H1 (cell line): ENCODE results near the gene AMOTL2. TPM values are rescaled to one million over a fixed set of nuclear protein-coding genes. Genes with fewer than 3 reads are reported as not detected.

Experiments used
- CTCF ChIA-PET: fragments of 300-600 bp; sonication (Branson Sonifier 250); formaldehyde crosslinking; loops from one replicate; lab custom pipeline; 2021; ENCODE audit not compliant: partially characterized antibody; lab: Charles Lee
- POLR2A ChIA-PET: fragments of 300-600 bp; sonication (Branson Sonifier 250); formaldehyde crosslinking; loops from one replicate; lab custom pipeline; 2021; ENCODE audit warnings: inconsistent platforms; ENCODE audit not compliant: partially characterized antibody; lab: Charles Lee
- DNase-seq, 2 experiments: peaks; one replicate each; pipeline versions ENCODE4 v3.0.0 to v3.0.0-alpha.2; 2010 to 2022; ENCODE audit warnings: low spot score in 2 of 2, low read depth in 1 of 2, mixed read lengths in 1 of 2
- FAIRE-seq: peaks from 2 replicates; lab custom pipeline; 2011; peaks lifted over from hg19 to GRCh38; lab: Jason Lieb, UNC
- H2AFZ ChIP-seq: 2 replicates; pipeline ENCODE4 v1.8.1; 2012; ENCODE audit warnings: low read length, inconsistent platforms
- H2AK5ac ChIP-seq: 2 replicates; pipeline ENCODE4 v1.6.1; 2013; ENCODE audit warnings: low read depth, low read length
- H2BK120ac ChIP-seq: replicated peaks from 2 replicates; pipeline ENCODE3; 2013; ENCODE audit warnings: low read depth, low read length, inconsistent platforms
- H2BK12ac ChIP-seq: 2 replicates; pipeline ENCODE4 v1.6.1; 2013; ENCODE audit warnings: low read depth, low read length
- H2BK15ac ChIP-seq: 2 replicates; pipeline ENCODE4 v1.6.1; 2013; ENCODE audit warnings: low read length
- H2BK20ac ChIP-seq: 2 replicates; pipeline ENCODE4 v1.6.1; 2013; ENCODE audit warnings: low read length
- H2BK5ac ChIP-seq: 2 replicates; pipeline ENCODE4 v1.6.1; 2013; ENCODE audit warnings: low read depth, low read length
- H3K14ac ChIP-seq: 2 replicates; pipeline ENCODE4 v1.6.1; 2013; ENCODE audit warnings: inconsistent platforms; ENCODE audit not compliant: insufficient read length
- H3K18ac ChIP-seq: 2 replicates; pipeline ENCODE4 v1.6.1; 2013; ENCODE audit warnings: low read length; ENCODE audit errors: extremely low read depth
- H3K23ac ChIP-seq: 2 replicates; pipeline ENCODE4 v1.6.1; 2013; ENCODE audit warnings: inconsistent platforms; ENCODE audit not compliant: insufficient read length
- H3K23me2 ChIP-seq: 2 replicates; pipeline ENCODE4 v1.6.1; 2013; ENCODE audit warnings: low read depth, low read length
- H3K27ac ChIP-seq: 2 replicates; pipeline ENCODE4 v1.6.1; 2011; ENCODE audit warnings: low read depth, low read length, inconsistent platforms
- H3K27me3 ChIP-seq, 4 experiments: replicated peaks in 1 of 4; 1 replicate in 1 of 4; 2 replicates in 3 of 4; pipeline versions ENCODE4 v1.6.1 to v1.8.1; 2011 to 2013; ENCODE audit warnings: low read length in 3 of 4, mild to moderate bottlenecking in 3 of 4, inconsistent platforms in 2 of 4, mixed read lengths in 2 of 4, moderate library complexity in 1 of 4; ENCODE audit not compliant: control insufficient read depth in 3 of 4, insufficient read depth in 3 of 4; ENCODE audit errors: extremely low read depth in 1 of 4
- H3K36me3 ChIP-seq, 4 experiments: 2 replicates each; pipeline versions ENCODE4 v1.6.1 to v1.8.1; 2011 to 2013; ENCODE audit warnings: mild to moderate bottlenecking in 4 of 4, low read length in 3 of 4, moderate library complexity in 2 of 4, control low read depth in 1 of 4, inconsistent platforms in 1 of 4; ENCODE audit not compliant: insufficient read depth in 4 of 4, control insufficient read depth in 2 of 4
- H3K4ac ChIP-seq: replicated peaks from 2 replicates; pipeline ENCODE3; 2013; ENCODE audit warnings: low read length, low read depth, mixed read lengths, inconsistent platforms; ENCODE audit not compliant: insufficient read length
- H3K4me1 ChIP-seq, 4 experiments: replicated peaks in 1 of 4; 1 replicate in 1 of 4; 2 replicates in 3 of 4; pipeline versions ENCODE4 v1.6.1 to v1.8.1; 2011 to 2013; ENCODE audit warnings: low read length in 3 of 4, inconsistent platforms in 2 of 4, mixed read lengths in 1 of 4; ENCODE audit not compliant: insufficient read depth in 4 of 4, control insufficient read depth in 3 of 4
- H3K4me2 ChIP-seq, 2 experiments: 2 replicates each; pipeline versions ENCODE4 v1.6.1 to v1.8.1; 2011 to 2013; ENCODE audit warnings: low read depth in 2 of 2, low read length in 2 of 2, control low read depth in 1 of 2, inconsistent platforms in 1 of 2, mild to moderate bottlenecking in 1 of 2; ENCODE audit not compliant: insufficient read depth in 1 of 2
- H3K4me3 ChIP-seq, 4 experiments: fragments of 200-600, 300-600 bp in 1 of 4; sonication (generic), shearing (Covaris generic), sonication (Bioruptor Twin) in 1 of 4; 2 replicates each; pipeline versions ENCODE4 v1.5.1 to v1.8.1; 2011 to 2016; ENCODE audit warnings: low read length in 4 of 4, low read depth in 3 of 4, control low read depth in 2 of 4, inconsistent platforms in 2 of 4, mild to moderate bottlenecking in 2 of 4, mixed read lengths in 1 of 4, moderate library complexity in 1 of 4; ENCODE audit not compliant: insufficient read depth in 2 of 4; ENCODE audit errors: extremely low read depth in 1 of 4
- H3K56ac ChIP-seq: replicated peaks from 2 replicates; pipeline ENCODE3; 2013; ENCODE audit warnings: low read depth, mild to moderate bottlenecking, mixed read lengths, low read length, inconsistent platforms; ENCODE audit not compliant: insufficient read length
- H3K79me1 ChIP-seq: 2 replicates; pipeline ENCODE4 v1.6.1; 2013; ENCODE audit warnings: low read depth, low read length, control low read depth
- H3K79me2 ChIP-seq, 2 experiments: 2 replicates each; pipeline versions ENCODE4 v1.6.1 to v1.8.1; 2012 to 2013; ENCODE audit warnings: low read length in 2 of 2, mild to moderate bottlenecking in 2 of 2, inconsistent platforms in 1 of 2; ENCODE audit not compliant: insufficient read depth in 2 of 2, control insufficient read depth in 1 of 2
- H3K9ac ChIP-seq, 4 experiments: replicated peaks in 1 of 4; 1 replicate in 1 of 4; 2 replicates in 3 of 4; pipeline versions ENCODE4 v1.6.1 to v1.8.1; 2011 to 2013; ENCODE audit warnings: low read depth in 3 of 4, low read length in 3 of 4, control low read depth in 2 of 4, mild to moderate bottlenecking in 2 of 4, moderate library complexity in 2 of 4, inconsistent platforms in 1 of 4; ENCODE audit errors: extremely low read depth in 1 of 4
- H3K9me3 ChIP-seq, 2 experiments: 2 replicates each; pipeline versions ENCODE4 v1.6.1 to v1.8.1; 2012 to 2013; ENCODE audit warnings: mild to moderate bottlenecking in 2 of 2, moderate library complexity in 2 of 2, control low read depth in 1 of 2, inconsistent platforms in 1 of 2, low read depth in 1 of 2, low read length in 1 of 2, mixed read lengths in 1 of 2; ENCODE audit not compliant: insufficient read depth in 2 of 2
- H4K20me1 ChIP-seq, 2 experiments: replicated peaks in 1 of 2; 2 replicates each; pipeline versions ENCODE3 to v1.8.1; 2011 to 2013; ENCODE audit warnings: inconsistent platforms in 2 of 2, low read length in 2 of 2, mild to moderate bottlenecking in 1 of 2; ENCODE audit not compliant: insufficient read depth in 2 of 2, control insufficient read depth in 1 of 2
- H4K5ac ChIP-seq: 2 replicates; pipeline ENCODE4 v1.6.1; 2013; ENCODE audit warnings: low read length, low read depth, mixed read lengths, inconsistent platforms; ENCODE audit not compliant: insufficient read length
- H4K8ac ChIP-seq: 2 replicates; pipeline ENCODE4 v1.8.0; 2013; ENCODE audit warnings: mild to moderate bottlenecking, moderate library complexity, low read length, inconsistent platforms; ENCODE audit not compliant: insufficient read depth; ENCODE audit errors: extremely low read depth
- H4K91ac ChIP-seq: replicated peaks from 2 replicates; pipeline ENCODE3; 2013; ENCODE audit warnings: low read length, mixed read lengths, inconsistent platforms; ENCODE audit not compliant: insufficient read length
- BRCA1 ChIP-seq: IDR thresholded peaks from 2 replicates; pipeline ENCODE4 v1.6.1; 2012; ENCODE audit warnings: low read depth, low read length, improper control_type of control experiment
- CBX5 ChIP-seq: fragments of 300-800, 300-1000 bp; sonication (generic); IDR thresholded peaks from 2 replicates; pipeline ENCODE4 v1.7.1; 2016; ENCODE audit warnings: antibody characterized with exemption, low read length, low read depth
- CTBP2 ChIP-seq: IDR thresholded peaks from 2 replicates; pipeline ENCODE4 v1.7.0; 2011; ENCODE audit warnings: borderline replicate concordance, mild to moderate bottlenecking, moderate library complexity, mixed read lengths, low read length; ENCODE audit not compliant: insufficient read depth, insufficient read length
- GABPA ChIP-seq: IDR thresholded peaks from 2 replicates; pipeline ENCODE4 v1.6.1; 2011; ENCODE audit warnings: mild to moderate bottlenecking, low read length, moderate library complexity, borderline replicate concordance; ENCODE audit not compliant: insufficient read depth
- POLR2AphosphoS5 ChIP-seq: IDR thresholded peaks from 2 replicates; pipeline ENCODE4 v1.6.1; 2011; ENCODE audit warnings: low read depth, low read length
- RBBP5 ChIP-seq: IDR thresholded peaks from 2 replicates; pipeline ENCODE4 v1.7.1; 2012; ENCODE audit warnings: low read depth, mild to moderate bottlenecking, inconsistent platforms, low read length, moderate library complexity, borderline replicate concordance
- TAF7 ChIP-seq: optimal IDR thresholded peaks from 2 replicates; pipeline ENCODE3; 2011; ENCODE audit warnings: low read depth, mild to moderate bottlenecking, inconsistent platforms, low read length, moderate library complexity, borderline replicate concordance
- TEAD4 ChIP-seq: IDR thresholded peaks from 2 replicates; pipeline ENCODE4 v1.6.1; 2012; ENCODE audit warnings: low read depth, low read length, inconsistent platforms, mixed read lengths
- WGBS, 2 experiments: shearing (Covaris generic) in 1 of 2; methylation state at CpG; one replicate each; pipeline versions ENCODE4 v1.1.6 to v1.1.7; 2013 to 2015; ENCODE audit warnings: low lambda C conversion rate in 2 of 2, mixed read lengths in 2 of 2, inconsistent platforms in 1 of 2, low coverage in 1 of 2, missing lambda C conversion rate in 1 of 2; ENCODE audit not compliant: insufficient replicate concordance in 2 of 2, insufficient coverage in 1 of 2, insufficient read length in 1 of 2; ENCODE audit errors: extremely low coverage in 1 of 2, missing lambda C conversion rate in 1 of 2; 5-methylcytosine and 5-hydroxymethylcytosine counted together
- polyA plus RNA-seq, 7 experiments: library from polyadenylated mRNA; depleted of rRNA in 3 of 7; stranded (reverse) in 5 of 7; unstranded in 2 of 7; fragments of >200 nt in 5 of 7; fragments of 200-250 nt in 2 of 7; gene quantifications; 1 replicate in 5 of 7; 2 replicates in 1 of 7; 4 replicates in 1 of 7; pipeline versions ENCODE4 v1.2.1 to v1.2.3, GENCODE V29; 2011 to 2013; ENCODE audit warnings: missing spikeins in 2 of 7, mixed read lengths in 2 of 7
- total RNA-seq: library from RNA; stranded (reverse); fragmentation: NEBNext Ultra II Directional; extraction: Animal tissue kit (Norgen Biotek cat#: 25700); gene quantifications from 2 replicates; pipeline ENCODE4 v1.2.1, GENCODE V29; 2021
- TF ChIP-seq, protein P1 (sequence below), 3 experiments: IDR thresholded peaks; 1 replicate in 2 of 3; 2 replicates in 1 of 3; pipeline versions ENCODE4 v1.5.1 to v1.6.1; 2011; ENCODE audit warnings: low read length in 3 of 3, mild to moderate bottlenecking in 3 of 3, inconsistent platforms in 2 of 3, low read depth in 1 of 3, moderate library complexity in 1 of 3; ENCODE audit not compliant: insufficient read depth in 1 of 3; ENCODE audit errors: control extremely low read depth in 1 of 3

The AMOTL2 gene
- total and polyA plus RNA-seq, 2 of the 8 experiments (the other 6 are each of a cell fraction or from before 2014, with no cell fraction given), result 19.0 to 63.7 TPM

DNA sequence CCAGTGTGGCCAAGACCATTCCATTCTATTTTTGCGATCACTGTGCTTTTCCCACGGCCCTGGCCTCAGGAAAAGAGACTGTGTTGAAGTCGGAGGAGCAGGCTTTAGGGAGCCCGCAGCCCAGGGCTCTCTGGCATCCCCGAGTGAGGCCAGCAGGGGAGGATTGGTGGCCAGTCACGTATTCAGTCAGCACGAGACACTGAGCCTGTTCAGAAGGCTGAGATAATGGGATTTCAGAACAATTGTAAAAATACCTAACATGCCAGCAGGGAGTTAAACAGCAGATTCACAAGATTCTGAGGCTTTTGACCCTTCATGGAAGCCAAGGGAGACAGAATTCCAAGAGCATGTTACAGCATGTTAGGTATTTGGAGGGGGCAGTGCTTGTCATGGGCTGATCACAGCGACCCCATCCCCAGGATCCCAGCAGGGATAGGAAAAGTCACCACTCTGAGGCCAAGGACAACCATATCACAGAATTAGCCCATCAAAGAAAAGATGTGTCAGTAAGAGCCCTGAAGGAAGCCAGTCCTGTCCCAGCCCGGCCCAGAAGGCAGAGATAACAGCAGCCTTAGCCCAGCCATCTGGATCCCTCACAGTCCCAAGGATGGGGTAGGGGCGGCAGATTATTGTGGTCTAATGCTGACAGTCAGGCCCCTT, 40.6 kb downstream of the AMOTL2 start:
- Histone ChIP-seq H2BK5ac (peak overlapping the region; percentile 22; the same call in 1 of the 2 replicates), H2BK20ac (no peak overlapping the region), H4K20me1 (no peaks in the 10 kb centered on the region), H4K5ac (no peak overlapping the region), H3K9me3 (no peaks in the 10 kb centered on the region), H2BK120ac (no peak overlapping the region), H2BK15ac (0 out of 2 replicates have a peak overlapping the region, but pooled peaks have one; percentile 65), H3K18ac (peak overlapping the region; percentile 64), H4K8ac (no peak overlapping the region), H3K36me3 (no peaks in the 10 kb centered on the region), H3K56ac (no peak overlapping the region), H3K4ac (no peak overlapping the region), H3K4me3 (no peak overlapping the region), H4K91ac (no peak overlapping the region), H3K27me3 (no peaks in the 10 kb centered on the region), H3K79me2 (no peaks in the 10 kb centered on the region), H2AFZ (no peak overlapping the region), H3K14ac (no peak overlapping the region), H3K79me1 (no peaks in the 10 kb centered on the region), H3K9ac (no peak overlapping the region), H3K4me2 (0 out of 4 replicates have a peak overlapping the region, but pooled peaks of 1 of the 2 experiments have one; percentile 7), H3K23me2 (no peaks in the 10 kb centered on the region), H3K4me1 (peaks cover 6 to 21% (median 13%) of the 10 kb centered on the region in 4 experiments), H3K27ac (no peak overlapping the region), H3K23ac (no peak overlapping the region), H2BK12ac (peak overlapping the region; percentile 96), H2AK5ac (peak overlapping the region; percentile 82; the same call in 1 of the 2 replicates)
- WGBS, 2 experiments, result 74% methylated on average over 10 of the region's 10 CpGs; no CpG with 5 or more reads in 1 of the 2 experiments
- DNase-seq (no peak), FAIRE-seq (no peak)
- ChIA-PET POLR2A (interaction anchor here (43.9 kb wide), 1 partner anchor 32 kb away, joined by 1731 read pairs; the partner anchor contains the start of gene AMOTL2), CTCF (interaction anchor here (0.9 to 6.0 kb wide), 4 partner anchors 19 to 139 kb away, joined by 3 to 31 read pairs (median 7); no protein-coding TSS in a partner anchor)
- TF ChIP-seq POLR2AphosphoS5 (no peak), CBX5 (no peak), RBBP5 (no peak), GABPA (no peak), TAF7 (no peak), BRCA1 (no peak), TEAD4 (0 out of 2 replicates have a peak, but pooled peaks have one; percentile 7), CTBP2 (no peak)
- TF ChIP-seq, protein P1, sequence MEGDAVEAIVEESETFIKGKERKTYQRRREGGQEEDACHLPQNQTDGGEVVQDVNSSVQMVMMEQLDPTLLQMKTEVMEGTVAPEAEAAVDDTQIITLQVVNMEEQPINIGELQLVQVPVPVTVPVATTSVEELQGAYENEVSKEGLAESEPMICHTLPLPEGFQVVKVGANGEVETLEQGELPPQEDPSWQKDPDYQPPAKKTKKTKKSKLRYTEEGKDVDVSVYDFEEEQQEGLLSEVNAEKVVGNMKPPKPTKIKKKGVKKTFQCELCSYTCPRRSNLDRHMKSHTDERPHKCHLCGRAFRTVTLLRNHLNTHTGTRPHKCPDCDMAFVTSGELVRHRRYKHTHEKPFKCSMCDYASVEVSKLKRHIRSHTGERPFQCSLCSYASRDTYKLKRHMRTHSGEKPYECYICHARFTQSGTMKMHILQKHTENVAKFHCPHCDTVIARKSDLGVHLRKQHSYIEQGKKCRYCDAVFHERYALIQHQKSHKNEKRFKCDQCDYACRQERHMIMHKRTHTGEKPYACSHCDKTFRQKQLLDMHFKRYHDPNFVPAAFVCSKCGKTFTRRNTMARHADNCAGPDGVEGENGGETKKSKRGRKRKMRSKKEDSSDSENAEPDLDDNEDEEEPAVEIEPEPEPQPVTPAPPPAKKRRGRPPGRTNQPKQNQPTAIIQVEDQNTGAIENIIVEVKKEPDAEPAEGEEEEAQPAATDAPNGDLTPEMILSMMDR (IDR thresholded peaks at IDR 0.05; ENCODE audit: control extremely low read depth in 1 of 3, insufficient read depth in 1 of 3, low read depth in 1 of 3, low read length in 3 of 3), result peak in 1 of 3 experiments; percentile 5; a peak in 1 of 4 replicates
